ENCODE measurements around the gene EPAS1.

EPAS1 gene

DNA sequence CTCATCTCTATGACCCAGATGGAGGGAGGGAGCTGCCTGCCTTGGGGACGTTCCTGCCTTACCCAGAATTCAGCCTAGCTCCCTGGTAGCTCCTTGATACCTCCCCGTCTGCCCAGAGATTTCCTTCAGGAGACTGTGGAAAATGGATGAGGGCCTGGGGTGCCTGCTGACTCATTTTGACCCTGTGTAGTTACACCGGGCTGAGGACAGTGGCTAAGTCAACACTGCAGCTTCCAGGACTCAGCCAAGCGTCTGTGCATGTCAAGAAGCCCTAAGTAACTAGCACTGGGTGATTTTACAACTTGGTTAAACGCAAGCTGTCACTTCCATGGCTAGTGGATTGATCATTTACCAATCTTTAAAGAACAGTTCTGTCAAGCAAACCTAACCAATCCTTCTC lies 23.3 kb upstream of the EPAS1 start:
- TF ChIP-seq ZNF274 (IDR thresholded peaks at IDR 0.05; ENCODE audit: low read depth, low read length): no peak
- TF ChIP-seq YY1 (IDR thresholded peaks at IDR 0.05; ENCODE audit: insufficient read depth, insufficient read length): no peak
- TF ChIP-seq SUZ12 (IDR thresholded peaks at IDR 0.05; ENCODE audit: extremely low read depth, insufficient read depth, insufficient read length): no peak
- H3K36me3 ChIP-seq (ENCODE audit: insufficient read depth, insufficient read length, low read length): no peaks in the 10 kb centered on the region
- H3K9ac ChIP-seq (ENCODE audit: insufficient read length, low read depth): no peak overlapping the region
- DNase-seq (ENCODE audit: low read depth, low spot score): no peak
- peaks cover 2% of the 10 kb centered on the region for H3K4me1 ChIP-seq (ENCODE audit: insufficient read depth, insufficient read length)
- no peaks in the 10 kb centered on the region for H3K27me3 ChIP-seq (ENCODE audit: insufficient read depth, insufficient read length)
- H3K9me3 ChIP-seq (ENCODE audit: insufficient read depth, low read length): no peaks in the 10 kb centered on the region
- no peak overlapping the region for H3K4me3 ChIP-seq (ENCODE audit: insufficient read length, low read depth)

DNA sequence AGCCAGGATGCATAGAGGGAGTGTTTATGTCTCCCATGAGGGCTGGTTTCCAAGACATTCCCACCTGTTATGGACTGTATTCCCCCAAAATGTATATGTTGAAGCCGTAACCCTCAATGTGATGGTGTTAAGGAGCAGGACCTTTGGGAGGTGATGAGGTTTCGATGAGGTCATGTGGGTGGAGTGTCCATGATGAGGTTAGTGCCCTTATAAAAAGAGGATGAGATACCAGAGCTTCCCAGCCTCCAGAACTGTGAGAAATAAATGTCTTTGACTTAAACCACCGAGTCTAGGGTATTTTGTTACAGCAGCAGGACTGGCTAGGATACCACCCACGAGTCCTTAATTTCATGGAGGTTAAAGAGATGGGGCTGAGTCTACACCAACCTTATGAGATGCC lies 22.6 kb upstream of the EPAS1 start:
- Histone ChIP-seq H3K36me3 (ENCODE audit: insufficient read depth, insufficient read length, low read length) (no peaks in the 10 kb centered on the region), H3K27me3 (ENCODE audit: insufficient read depth, insufficient read length) (no peaks in the 10 kb centered on the region), H3K9me3 (ENCODE audit: insufficient read depth, low read length) (no peaks in the 10 kb centered on the region), H3K9ac (ENCODE audit: insufficient read length, low read depth) (no peak overlapping the region), H3K4me1 (ENCODE audit: insufficient read depth, insufficient read length) (peaks cover 2% of the 10 kb centered on the region), H3K4me3 (ENCODE audit: insufficient read length, low read depth) (no peak overlapping the region)
- no peak for DNase-seq (ENCODE audit: low read depth, low spot score)
- no peak for TF ChIP-seq YY1 (IDR thresholded peaks at IDR 0.05; ENCODE audit: insufficient read depth, insufficient read length)
- TF ChIP-seq ZNF274 (IDR thresholded peaks at IDR 0.05; ENCODE audit: low read depth, low read length): no peak
- TF ChIP-seq SUZ12 (IDR thresholded peaks at IDR 0.05; ENCODE audit: extremely low read depth, insufficient read depth, insufficient read length): no peak

DNA sequence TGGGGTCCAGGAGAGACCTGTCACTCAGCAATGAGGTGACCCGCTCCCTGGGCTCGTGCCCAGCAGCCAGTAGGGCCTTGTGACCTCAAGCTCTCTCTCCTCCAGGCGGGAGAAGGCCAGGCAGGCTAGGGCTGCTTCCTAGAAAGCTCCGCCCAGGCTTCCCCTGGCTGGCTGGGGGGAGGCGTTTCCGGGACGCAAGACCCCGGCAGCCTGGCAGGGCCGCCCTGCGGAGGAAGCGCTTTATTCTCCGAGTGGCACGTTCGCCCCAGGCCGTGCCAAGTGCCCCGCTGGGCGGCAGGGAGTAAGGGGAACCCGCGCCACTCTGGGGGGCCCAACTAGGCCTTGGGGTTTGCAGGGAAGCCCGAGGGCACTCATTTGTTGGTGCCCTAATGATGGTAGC lies 21.2 kb upstream of the EPAS1 start:
- H3K4me3 ChIP-seq (ENCODE audit: insufficient read length, low read depth): no peak overlapping the region
- H3K4me1 ChIP-seq (ENCODE audit: insufficient read depth, insufficient read length): no peaks in the 10 kb centered on the region
- no peaks in the 10 kb centered on the region for H3K36me3 ChIP-seq (ENCODE audit: insufficient read depth, insufficient read length, low read length)
- no peaks in the 10 kb centered on the region for H3K9me3 ChIP-seq (ENCODE audit: insufficient read depth, low read length)
- TF ChIP-seq SUZ12 (IDR thresholded peaks at IDR 0.05; ENCODE audit: extremely low read depth, insufficient read depth, insufficient read length): no peak
- TF ChIP-seq YY1 (IDR thresholded peaks at IDR 0.05; ENCODE audit: insufficient read depth, insufficient read length): no peak
- no peak for TF ChIP-seq ZNF274 (IDR thresholded peaks at IDR 0.05; ENCODE audit: low read depth, low read length)
- no peaks in the 10 kb centered on the region for H3K27me3 ChIP-seq (ENCODE audit: insufficient read depth, insufficient read length)
- no peak overlapping the region for H3K9ac ChIP-seq (ENCODE audit: insufficient read length, low read depth)
- DNase-seq (ENCODE audit: low read depth, low spot score): no peak

DNA sequence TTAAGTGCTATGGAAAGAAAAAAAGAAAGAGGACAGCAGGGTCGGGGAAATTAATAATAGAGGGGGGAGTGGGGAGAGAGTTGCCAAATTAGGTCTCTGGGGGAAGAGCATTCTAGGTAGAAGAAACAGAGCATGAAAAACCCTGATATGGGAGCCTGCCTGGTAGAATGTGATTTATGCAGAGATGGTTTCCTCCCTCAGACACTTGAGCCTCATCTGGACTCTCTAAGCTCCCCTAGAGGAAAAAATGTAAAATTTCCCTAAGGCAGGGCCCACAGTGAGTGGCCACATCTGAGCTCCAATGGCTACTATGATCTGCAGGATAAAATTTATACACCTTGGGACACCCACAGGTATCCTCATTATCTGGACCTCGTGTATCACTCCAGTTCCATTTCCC lies 20.6 kb upstream of the EPAS1 start:
- TF ChIP-seq ZNF274 (IDR thresholded peaks at IDR 0.05; ENCODE audit: low read depth, low read length) (no peak), SUZ12 (IDR thresholded peaks at IDR 0.05; ENCODE audit: extremely low read depth, insufficient read depth, insufficient read length) (no peak), YY1 (IDR thresholded peaks at IDR 0.05; ENCODE audit: insufficient read depth, insufficient read length) (no peak)
- Histone ChIP-seq H3K36me3 (ENCODE audit: insufficient read depth, insufficient read length, low read length) (no peaks in the 10 kb centered on the region), H3K9me3 (ENCODE audit: insufficient read depth, low read length) (no peaks in the 10 kb centered on the region), H3K4me1 (ENCODE audit: insufficient read depth, insufficient read length) (no peaks in the 10 kb centered on the region), H3K9ac (ENCODE audit: insufficient read length, low read depth) (no peak overlapping the region), H3K27me3 (ENCODE audit: insufficient read depth, insufficient read length) (no peaks in the 10 kb centered on the region), H3K4me3 (ENCODE audit: insufficient read length, low read depth) (no peak overlapping the region)
- no peak for DNase-seq (ENCODE audit: low read depth, low spot score)

DNA sequence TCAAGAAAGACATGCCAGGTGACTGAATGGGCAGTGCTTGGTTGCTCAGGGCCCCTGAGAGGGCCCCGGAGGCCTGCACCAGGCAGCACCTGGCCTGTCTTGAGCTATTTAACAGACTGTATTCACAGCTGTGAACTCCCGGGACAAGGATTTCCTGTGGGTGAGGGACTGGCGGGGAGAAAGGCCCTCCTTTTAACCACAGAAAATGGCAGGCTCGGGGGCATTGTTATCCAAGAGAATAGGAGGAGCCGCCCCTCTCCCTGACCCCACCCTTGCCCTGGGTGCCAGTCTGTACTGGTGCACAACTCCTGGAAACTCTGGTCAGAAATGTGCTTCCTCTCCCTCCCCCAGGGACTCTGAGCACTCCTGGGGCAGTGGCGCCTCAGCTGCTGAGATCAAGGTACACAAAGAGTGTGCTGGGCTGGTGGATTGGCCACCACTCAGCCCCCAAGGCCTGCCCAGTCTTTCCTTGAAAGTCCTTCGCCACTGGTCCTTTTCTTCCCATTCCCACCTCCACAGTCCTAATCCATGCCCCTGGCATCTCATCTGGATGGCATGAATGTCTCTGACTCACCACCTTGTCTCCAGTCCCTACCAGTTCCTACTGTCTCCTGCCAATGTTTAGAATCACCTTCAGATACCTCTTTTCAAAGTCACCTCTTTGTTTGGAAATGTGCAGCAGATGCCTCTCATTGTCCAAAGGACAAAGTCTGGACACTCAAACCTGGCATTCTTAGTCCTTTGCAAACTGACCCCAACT lies 19.6 kb upstream of the EPAS1 start:
- Histone ChIP-seq H3K27me3 (ENCODE audit: insufficient read depth, insufficient read length) (no peaks in the 10 kb centered on the region), H3K9ac (ENCODE audit: insufficient read length, low read depth) (no peak overlapping the region), H3K4me3 (ENCODE audit: insufficient read length, low read depth) (no peak overlapping the region), H3K9me3 (ENCODE audit: insufficient read depth, low read length) (no peaks in the 10 kb centered on the region), H3K36me3 (ENCODE audit: insufficient read depth, insufficient read length, low read length) (no peaks in the 10 kb centered on the region), H3K4me1 (ENCODE audit: insufficient read depth, insufficient read length) (no peaks in the 10 kb centered on the region)
- DNase-seq (ENCODE audit: low read depth, low spot score): no peak
- TF ChIP-seq ZNF274 (IDR thresholded peaks at IDR 0.05; ENCODE audit: low read depth, low read length): no peak
- TF ChIP-seq SUZ12 (IDR thresholded peaks at IDR 0.05; ENCODE audit: extremely low read depth, insufficient read depth, insufficient read length): no peak
- no peak for TF ChIP-seq YY1 (IDR thresholded peaks at IDR 0.05; ENCODE audit: insufficient read depth, insufficient read length)

DNA sequence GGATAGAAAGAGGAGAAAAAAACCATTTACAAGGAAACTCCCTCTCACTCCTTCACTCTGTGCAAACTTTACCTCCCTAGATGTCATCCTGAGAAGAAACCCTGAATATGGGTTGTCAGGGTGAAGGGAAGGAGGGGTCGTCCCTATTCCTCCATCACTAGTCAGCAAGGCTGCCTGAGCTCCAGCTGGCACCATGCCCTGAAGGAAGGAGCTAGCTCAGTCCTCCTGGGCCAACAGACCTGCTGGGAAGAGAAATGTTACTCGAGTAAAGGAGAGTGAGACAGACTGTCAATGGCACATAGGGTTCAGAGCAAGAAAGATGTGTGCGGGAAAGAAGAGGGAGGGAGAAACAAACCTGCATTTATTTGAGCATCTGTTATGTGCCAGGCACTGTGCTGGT lies 18.3 kb upstream of the EPAS1 start:
- H3K9me3 ChIP-seq (ENCODE audit: insufficient read depth, low read length): no peaks in the 10 kb centered on the region
- no peak for DNase-seq (ENCODE audit: low read depth, low spot score)
- no peaks in the 10 kb centered on the region for H3K4me1 ChIP-seq (ENCODE audit: insufficient read depth, insufficient read length)
- no peak overlapping the region for H3K9ac ChIP-seq (ENCODE audit: insufficient read length, low read depth)
- H3K27me3 ChIP-seq (ENCODE audit: insufficient read depth, insufficient read length): no peaks in the 10 kb centered on the region
- no peak for TF ChIP-seq ZNF274 (IDR thresholded peaks at IDR 0.05; ENCODE audit: low read depth, low read length)
- no peak for TF ChIP-seq YY1 (IDR thresholded peaks at IDR 0.05; ENCODE audit: insufficient read depth, insufficient read length)
- TF ChIP-seq SUZ12 (IDR thresholded peaks at IDR 0.05; ENCODE audit: extremely low read depth, insufficient read depth, insufficient read length): no peak
- H3K36me3 ChIP-seq (ENCODE audit: insufficient read depth, insufficient read length, low read length): no peaks in the 10 kb centered on the region
- H3K4me3 ChIP-seq (ENCODE audit: insufficient read length, low read depth): no peak overlapping the region

DNA sequence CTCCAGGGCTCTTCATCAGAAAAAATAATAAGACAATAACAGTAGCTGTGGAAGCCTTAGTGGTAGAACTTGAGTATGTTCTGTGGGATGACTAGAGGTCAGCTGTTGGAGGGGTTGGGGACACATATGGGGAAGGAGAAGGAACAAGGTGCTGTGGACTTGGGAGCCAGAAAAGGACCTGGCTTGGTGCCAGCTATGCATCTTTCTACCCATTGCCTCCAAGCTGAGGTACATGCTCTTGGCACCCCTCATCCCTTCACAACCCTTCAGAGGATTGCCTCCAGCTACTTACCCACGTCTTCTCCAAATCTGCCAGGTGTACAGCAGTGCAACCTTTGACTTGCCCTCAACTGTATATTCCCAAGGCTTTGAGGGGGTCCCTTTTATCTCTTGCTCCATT lies 15.3 kb upstream of the EPAS1 start:
- no peak overlapping the region for H3K9ac ChIP-seq (ENCODE audit: insufficient read length, low read depth)
- TF ChIP-seq YY1 (IDR thresholded peaks at IDR 0.05; ENCODE audit: insufficient read depth, insufficient read length) (no peak), ZNF274 (IDR thresholded peaks at IDR 0.05; ENCODE audit: low read depth, low read length) (no peak), SUZ12 (IDR thresholded peaks at IDR 0.05; ENCODE audit: extremely low read depth, insufficient read depth, insufficient read length) (no peak)
- H3K36me3 ChIP-seq (ENCODE audit: insufficient read depth, insufficient read length, low read length): no peaks in the 10 kb centered on the region
- no peak overlapping the region for H3K4me3 ChIP-seq (ENCODE audit: insufficient read length, low read depth)
- no peaks in the 10 kb centered on the region for H3K9me3 ChIP-seq (ENCODE audit: insufficient read depth, low read length)
- no peaks in the 10 kb centered on the region for H3K4me1 ChIP-seq (ENCODE audit: insufficient read depth, insufficient read length)
- no peak for DNase-seq (ENCODE audit: low read depth, low spot score)
- H3K27me3 ChIP-seq (ENCODE audit: insufficient read depth, insufficient read length): no peaks in the 10 kb centered on the region
